ENCODE measurements around the gene LBHD2. TPM values are rescaled to one million over a fixed set of nuclear protein-coding genes. Genes with fewer than 3 reads are reported as not detected.
"Not testable (repeated sequence)": the region's sequence is repeated elsewhere in the genome, so short reads cannot be mapped to it uniquely, and the experiment has no call there.

LBHD2 gene
- total and polyA plus RNA-seq, 2 experiments from 2014 or later: not detected

- no peaks in the 10 kb centered on the region for H3K36me3 ChIP-seq
- no peak for DNase-seq (ENCODE audit: low read depth in 1 of 2, low spot score in 1 of 2)
- H3K27me3 ChIP-seq: peaks cover 5% of the 10 kb centered on the region
- H3K27ac ChIP-seq: no peak overlapping the region
- no peak for TF ChIP-seq CTCF (IDR thresholded peaks at IDR 0.05; ENCODE audit: low read depth, low read length)
- H3K9me3 ChIP-seq (ENCODE audit: low read depth): no peaks in the 10 kb centered on the region
- peaks cover 6% of the 10 kb centered on the region for H3K4me1 ChIP-seq (ENCODE audit: low read depth)
- H3K4me3 ChIP-seq: no peak overlapping the region
Observed at GRCh38 chr14:103116636-103117035, 32.6 kb downstream of the LBHD2 start.

GRCh38 chr14:103117499-103117898, 33.5 kb downstream of the LBHD2 start:
- not testable (repeated sequence) for H3K4me3 ChIP-seq; H3K4me1 ChIP-seq (ENCODE audit: low read depth); DNase-seq (ENCODE audit: low read depth in 1 of 2, low spot score in 1 of 2); H3K27me3 ChIP-seq; H3K36me3 ChIP-seq; H3K27ac ChIP-seq; H3K9me3 ChIP-seq (ENCODE audit: low read depth)

GRCh38 chr14:103118018-103118662, 34.1 kb downstream of the LBHD2 start:
- DNase-seq (ENCODE audit: low read depth in 1 of 2, low spot score in 1 of 2): peak in 1 of 2 donors; percentile 78
- no peaks in the 10 kb centered on the region for H3K4me1 ChIP-seq (ENCODE audit: low read depth)
- TF ChIP-seq CTCF (IDR thresholded peaks at IDR 0.05; ENCODE audit: low read depth, low read length): no peak
- no peaks in the 10 kb centered on the region for H3K36me3 ChIP-seq
- no peak overlapping the region for H3K4me3 ChIP-seq
- no peaks in the 10 kb centered on the region for H3K9me3 ChIP-seq (ENCODE audit: low read depth)
- H3K27me3 ChIP-seq: peaks cover 13% of the 10 kb centered on the region
- H3K27ac ChIP-seq: no peak overlapping the region

- peaks cover 20% of the 10 kb centered on the region for H3K27me3 ChIP-seq
- DNase-seq (ENCODE audit: low read depth in 1 of 2, low spot score in 1 of 2): no peak
- no peaks in the 10 kb centered on the region for H3K9me3 ChIP-seq (ENCODE audit: low read depth)
- H3K36me3 ChIP-seq: no peaks in the 10 kb centered on the region
- no peak overlapping the region for H3K4me3 ChIP-seq
- H3K27ac ChIP-seq: no peak overlapping the region
- TF ChIP-seq CTCF (IDR thresholded peaks at IDR 0.05; ENCODE audit: low read depth, low read length): no peak
- H3K4me1 ChIP-seq (ENCODE audit: low read depth): no peaks in the 10 kb centered on the region
Observed at GRCh38 chr14:103118663-103119404, 34.8 kb downstream of the LBHD2 start.

GRCh38 chr14:103119527-103119926, 35.5 kb downstream of the LBHD2 start:
- H3K36me3 ChIP-seq; H3K4me1 ChIP-seq (ENCODE audit: low read depth); H3K27ac ChIP-seq; DNase-seq (ENCODE audit: low read depth in 1 of 2, low spot score in 1 of 2); H3K9me3 ChIP-seq (ENCODE audit: low read depth); H3K4me3 ChIP-seq: not testable (repeated sequence)
- peaks cover 27% of the 10 kb centered on the region for H3K27me3 ChIP-seq

GRCh38 chr14:103121121-103121845, 37.3 kb downstream of the LBHD2 start:
- H3K9me3 ChIP-seq (ENCODE audit: low read depth): no peaks in the 10 kb centered on the region
- DNase-seq (ENCODE audit: low read depth in 1 of 2, low spot score in 1 of 2): peak in 1 of 2 donors; percentile 64
- no peak overlapping the region for H3K4me3 ChIP-seq
- no peaks in the 10 kb centered on the region for H3K4me1 ChIP-seq (ENCODE audit: low read depth)
- no peak overlapping the region for H3K27ac ChIP-seq
- TF ChIP-seq CTCF (IDR thresholded peaks at IDR 0.05; ENCODE audit: low read depth, low read length): no peak
- no peaks in the 10 kb centered on the region for H3K36me3 ChIP-seq
- H3K27me3 ChIP-seq: peaks cover 44% of the 10 kb centered on the region

Measured in cardiac muscle cell (in vitro differentiated cells and primary cell).